ENCODE measurements around the gene CCL4L2.
"Not testable (repeated sequence)": the region's sequence is repeated elsewhere in the genome, so short reads cannot be mapped to it uniquely, and the experiment has no call there.

The CCL4L2 gene

GRCh38 chr17:36203335-36203734 is 7.5 kb upstream of the CCL4L2 start:
- Mint-ChIP-seq H3K9me3 (no peaks in the 10 kb centered on the region), H3K27me3 (no peaks in the 10 kb centered on the region), H3K4me1 (ENCODE audit: low read depth in 2 of 2) (peaks cover 67 to 75% of the 10 kb centered on the region in 2 donors), H3K4me3 (peak overlapping the region; percentile 41 to 62), H3K36me3 (ENCODE audit: insufficient read depth) (no peaks in the 10 kb centered on the region), H3K27ac (peak overlapping the region; percentile 78 to 93)
- DNase-seq (no peak), ATAC-seq (replicated peaks) (no peak)

- Mint-ChIP-seq H3K4me1 (ENCODE audit: low read depth in 2 of 2) (peaks cover 59 to 64% of the 10 kb centered on the region in 2 donors), H3K27ac (peak overlapping the region in 1 of 2 donors; percentile 59), H3K36me3 (ENCODE audit: insufficient read depth) (no peaks in the 10 kb centered on the region), H3K4me3 (peak overlapping the region; percentile 40 to 60), H3K27me3 (no peaks in the 10 kb centered on the region), H3K9me3 (no peaks in the 10 kb centered on the region)
- ATAC-seq (replicated peaks) (no peak), DNase-seq (no peak)
Measured at GRCh38 chr17:36204724-36205500, 6.0 kb upstream of the CCL4L2 start.

- H3K9me3 Mint-ChIP-seq, result no peaks in the 10 kb centered on the region
- ATAC-seq (replicated peaks), result no peak
- peak overlapping the region; percentile 52 to 59 for H3K27ac Mint-ChIP-seq
- no peak for DNase-seq
- H3K4me3 Mint-ChIP-seq, result peak overlapping the region; percentile 40 to 60
- H3K27me3 Mint-ChIP-seq, result no peaks in the 10 kb centered on the region
- peaks cover 62 to 65% of the 10 kb centered on the region in 2 donors for H3K4me1 Mint-ChIP-seq (ENCODE audit: low read depth in 2 of 2)
- H3K36me3 Mint-ChIP-seq (ENCODE audit: insufficient read depth), result no peaks in the 10 kb centered on the region
Measured at GRCh38 chr17:36205637-36206485, 5.0 kb upstream of the CCL4L2 start.

GRCh38 chr17:36206486-36206821 is 4.4 kb upstream of the CCL4L2 start:
- not testable (repeated sequence) for H3K9me3 Mint-ChIP-seq; H3K27me3 Mint-ChIP-seq; ATAC-seq (replicated peaks); DNase-seq; H3K36me3 Mint-ChIP-seq (ENCODE audit: insufficient read depth)
- Mint-ChIP-seq H3K27ac (peak overlapping the region in 1 of 2 donors; percentile 30), H3K4me1 (ENCODE audit: low read depth in 2 of 2) (peaks cover 62% of the 10 kb centered on the region in 2 donors), H3K4me3 (peak overlapping the region; percentile 40 to 52)

GRCh38 chr17:36207383-36207782 is 3.5 kb upstream of the CCL4L2 start:
- not testable (repeated sequence) for H3K9me3 Mint-ChIP-seq; DNase-seq; ATAC-seq (replicated peaks); H3K27me3 Mint-ChIP-seq; H3K27ac Mint-ChIP-seq; H3K36me3 Mint-ChIP-seq (ENCODE audit: insufficient read depth); H3K4me3 Mint-ChIP-seq
- H3K4me1 Mint-ChIP-seq (ENCODE audit: low read depth in 2 of 2), result peaks cover 62 to 63% of the 10 kb centered on the region in 2 donors

- no peak for DNase-seq
- H3K36me3 Mint-ChIP-seq (ENCODE audit: insufficient read depth), result no peaks in the 10 kb centered on the region
- H3K27me3 Mint-ChIP-seq, result no peaks in the 10 kb centered on the region
- peaks cover 67 to 72% of the 10 kb centered on the region in 2 donors for H3K4me1 Mint-ChIP-seq (ENCODE audit: low read depth in 2 of 2)
- H3K4me3 Mint-ChIP-seq, result peak overlapping the region in 1 of 2 donors; percentile 86
- peak overlapping the region; percentile 71 to 92 for H3K27ac Mint-ChIP-seq
- no peaks in the 10 kb centered on the region for H3K9me3 Mint-ChIP-seq
- no peak for ATAC-seq (replicated peaks)
Measured at GRCh38 chr17:36209575-36209974, 1.3 kb upstream of the CCL4L2 start.

GRCh38 chr17:36211484-36212271 is 815 bp downstream of the CCL4L2 start:
- ATAC-seq (replicated peaks), result peak; percentile 23
- H3K36me3 Mint-ChIP-seq (ENCODE audit: insufficient read depth); DNase-seq; H3K9me3 Mint-ChIP-seq; H3K27me3 Mint-ChIP-seq: not testable (repeated sequence)
- H3K4me3 Mint-ChIP-seq, result peak overlapping the region; percentile 75 to 86
- H3K4me1 Mint-ChIP-seq (ENCODE audit: low read depth in 2 of 2), result peaks cover 66 to 78% of the 10 kb centered on the region in 2 donors
- peak overlapping the region; percentile 91 to 92 for H3K27ac Mint-ChIP-seq

GRCh38 chr17:36212272-36212605 is 1.4 kb downstream of the CCL4L2 start:
- Mint-ChIP-seq H3K36me3 (ENCODE audit: insufficient read depth) (no peaks in the 10 kb centered on the region), H3K27me3 (no peaks in the 10 kb centered on the region), H3K27ac (peak overlapping the region; percentile 91 to 92), H3K9me3 (no peaks in the 10 kb centered on the region), H3K4me1 (ENCODE audit: low read depth in 2 of 2) (peaks cover 60 to 75% of the 10 kb centered on the region in 2 donors), H3K4me3 (peak overlapping the region; percentile 75 to 86)
- ATAC-seq (replicated peaks) (no peak), DNase-seq (no peak)

GRCh38 chr17:36212966-36213365 is 2.1 kb downstream of the CCL4L2 start:
- Mint-ChIP-seq H3K27ac (peak overlapping the region; percentile 91 to 92), H3K4me1 (ENCODE audit: low read depth in 2 of 2) (peaks cover 58 to 77% of the 10 kb centered on the region in 2 donors), H3K27me3 (no peaks in the 10 kb centered on the region), H3K4me3 (peak overlapping the region; percentile 75 to 86), H3K36me3 (ENCODE audit: insufficient read depth) (no peaks in the 10 kb centered on the region), H3K9me3 (no peaks in the 10 kb centered on the region)
- DNase-seq (no peak), ATAC-seq (replicated peaks) (peak; percentile 32)

GRCh38 chr17:36213695-36214094 is 2.8 kb downstream of the CCL4L2 start:
- H3K4me3 Mint-ChIP-seq, result peak overlapping the region; percentile 75 to 86
- H3K4me1 Mint-ChIP-seq (ENCODE audit: low read depth in 2 of 2), result peaks cover 58 to 77% of the 10 kb centered on the region in 2 donors
- H3K9me3 Mint-ChIP-seq, result peaks cover 0 to 3% of the 10 kb centered on the region in 2 donors
- H3K27ac Mint-ChIP-seq, result peak overlapping the region; percentile 91 to 92
- no peak for DNase-seq
- no peaks in the 10 kb centered on the region for H3K36me3 Mint-ChIP-seq (ENCODE audit: insufficient read depth)
- ATAC-seq (replicated peaks), result no peak
- H3K27me3 Mint-ChIP-seq, result no peaks in the 10 kb centered on the region

GRCh38 chr17:36214918-36215317 is 4.1 kb downstream of the CCL4L2 start:
- H3K27ac Mint-ChIP-seq, result peak overlapping the region; percentile 91 to 92
- peaks cover 53 to 72% of the 10 kb centered on the region in 2 donors for H3K4me1 Mint-ChIP-seq (ENCODE audit: low read depth in 2 of 2)
- no peak for DNase-seq
- H3K9me3 Mint-ChIP-seq, result peaks cover 0 to 3% of the 10 kb centered on the region in 2 donors
- ATAC-seq (replicated peaks), result peak; percentile 23
- H3K36me3 Mint-ChIP-seq (ENCODE audit: insufficient read depth), result no peaks in the 10 kb centered on the region
- peak overlapping the region; percentile 15 to 48 for H3K4me3 Mint-ChIP-seq
- H3K27me3 Mint-ChIP-seq, result no peaks in the 10 kb centered on the region

- H3K27me3 Mint-ChIP-seq; DNase-seq; ATAC-seq (replicated peaks); H3K9me3 Mint-ChIP-seq; H3K36me3 Mint-ChIP-seq (ENCODE audit: insufficient read depth): not testable (repeated sequence)
- peak overlapping the region; percentile 15 to 48 for H3K4me3 Mint-ChIP-seq
- H3K27ac Mint-ChIP-seq, result peak overlapping the region; percentile 85 to 92
- peaks cover 45 to 65% of the 10 kb centered on the region in 2 donors for H3K4me1 Mint-ChIP-seq (ENCODE audit: low read depth in 2 of 2)
Measured at GRCh38 chr17:36215406-36216308, 4.8 kb downstream of the CCL4L2 start.

All from effector memory CD8-positive, alpha-beta T cell (primary cell).